Measurements from ENCODE around the gene DYSF. TPM values are rescaled to one million over a fixed set of nuclear protein-coding genes. Genes with fewer than 3 reads are reported as not detected.

Gene DYSF
- total RNA-seq, 1 donor from 2014 or later = 112 TPM

DNA sequence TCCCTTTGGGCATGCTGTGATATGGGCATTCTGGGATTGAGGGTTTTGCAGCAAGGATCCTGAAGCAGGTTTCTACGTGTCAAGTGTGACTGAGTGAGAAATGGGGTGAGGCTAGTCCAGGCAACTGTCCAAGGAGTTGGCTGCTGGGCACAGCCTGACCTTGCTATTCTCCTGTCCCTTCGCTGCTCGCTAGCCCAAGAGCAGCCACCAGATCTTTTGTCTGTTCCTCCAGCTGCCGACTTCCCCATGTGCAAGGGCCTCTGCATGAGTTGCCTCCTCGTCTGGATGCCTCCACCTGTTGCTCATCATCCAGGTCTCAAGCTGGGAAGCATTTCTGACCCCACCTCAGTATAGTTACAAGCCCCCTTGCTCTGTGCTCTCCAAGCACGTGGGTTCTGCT lies 71.1 kb downstream of the DYSF start:
- H3K36me3 Mint-ChIP-seq (ENCODE audit: low read depth) = peaks cover 36% of the 10 kb centered on the region
- no peaks in the 10 kb centered on the region for H3K4me1 Mint-ChIP-seq (ENCODE audit: low read depth)
- no peak overlapping the region for H3K27ac Mint-ChIP-seq (ENCODE audit: unreplicated experiment)
- TF ChIP-seq, protein P1, sequence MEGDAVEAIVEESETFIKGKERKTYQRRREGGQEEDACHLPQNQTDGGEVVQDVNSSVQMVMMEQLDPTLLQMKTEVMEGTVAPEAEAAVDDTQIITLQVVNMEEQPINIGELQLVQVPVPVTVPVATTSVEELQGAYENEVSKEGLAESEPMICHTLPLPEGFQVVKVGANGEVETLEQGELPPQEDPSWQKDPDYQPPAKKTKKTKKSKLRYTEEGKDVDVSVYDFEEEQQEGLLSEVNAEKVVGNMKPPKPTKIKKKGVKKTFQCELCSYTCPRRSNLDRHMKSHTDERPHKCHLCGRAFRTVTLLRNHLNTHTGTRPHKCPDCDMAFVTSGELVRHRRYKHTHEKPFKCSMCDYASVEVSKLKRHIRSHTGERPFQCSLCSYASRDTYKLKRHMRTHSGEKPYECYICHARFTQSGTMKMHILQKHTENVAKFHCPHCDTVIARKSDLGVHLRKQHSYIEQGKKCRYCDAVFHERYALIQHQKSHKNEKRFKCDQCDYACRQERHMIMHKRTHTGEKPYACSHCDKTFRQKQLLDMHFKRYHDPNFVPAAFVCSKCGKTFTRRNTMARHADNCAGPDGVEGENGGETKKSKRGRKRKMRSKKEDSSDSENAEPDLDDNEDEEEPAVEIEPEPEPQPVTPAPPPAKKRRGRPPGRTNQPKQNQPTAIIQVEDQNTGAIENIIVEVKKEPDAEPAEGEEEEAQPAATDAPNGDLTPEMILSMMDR (IDR thresholded peaks at IDR 0.05) = no peak
- H3K4me3 Mint-ChIP-seq (ENCODE audit: unreplicated experiment) = no peak overlapping the region
- H3K27me3 Mint-ChIP-seq (ENCODE audit: low read depth) = no peaks in the 10 kb centered on the region
- no peaks in the 10 kb centered on the region for H3K9me3 Mint-ChIP-seq (ENCODE audit: low read depth)
- no peak for DNase-seq (ENCODE audit: low spot score)

DNA sequence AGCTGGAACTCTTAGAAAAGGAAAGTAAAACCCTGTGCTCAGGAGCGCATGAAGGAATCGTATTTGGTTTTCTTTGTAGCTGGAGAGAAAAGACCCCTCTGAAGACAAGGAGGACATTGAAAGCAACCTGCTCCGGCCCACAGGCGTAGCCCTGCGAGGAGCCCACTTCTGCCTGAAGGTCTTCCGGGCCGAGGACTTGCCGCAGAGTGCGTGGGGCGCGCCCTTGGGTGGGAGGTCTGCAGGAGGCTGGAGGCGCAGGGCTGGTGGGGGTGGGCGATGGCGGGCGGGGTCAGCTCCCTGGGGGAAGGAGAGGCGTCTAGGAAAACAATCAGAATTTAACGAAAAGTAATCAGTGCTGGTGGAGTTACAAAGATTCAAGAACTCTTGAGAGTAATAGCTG lies 72.8 kb downstream of the DYSF start:
- Mint-ChIP-seq H3K4me3 (ENCODE audit: unreplicated experiment) (no peak overlapping the region), H3K36me3 (ENCODE audit: low read depth) (peaks cover 31% of the 10 kb centered on the region), H3K27me3 (ENCODE audit: low read depth) (no peaks in the 10 kb centered on the region), H3K4me1 (ENCODE audit: low read depth) (peaks cover 4% of the 10 kb centered on the region), H3K9me3 (ENCODE audit: low read depth) (no peaks in the 10 kb centered on the region), H3K27ac (ENCODE audit: unreplicated experiment) (no peak overlapping the region)
- TF ChIP-seq, protein P1 (IDR thresholded peaks at IDR 0.05) = no peak
- DNase-seq (ENCODE audit: low spot score) = no peak

DNA sequence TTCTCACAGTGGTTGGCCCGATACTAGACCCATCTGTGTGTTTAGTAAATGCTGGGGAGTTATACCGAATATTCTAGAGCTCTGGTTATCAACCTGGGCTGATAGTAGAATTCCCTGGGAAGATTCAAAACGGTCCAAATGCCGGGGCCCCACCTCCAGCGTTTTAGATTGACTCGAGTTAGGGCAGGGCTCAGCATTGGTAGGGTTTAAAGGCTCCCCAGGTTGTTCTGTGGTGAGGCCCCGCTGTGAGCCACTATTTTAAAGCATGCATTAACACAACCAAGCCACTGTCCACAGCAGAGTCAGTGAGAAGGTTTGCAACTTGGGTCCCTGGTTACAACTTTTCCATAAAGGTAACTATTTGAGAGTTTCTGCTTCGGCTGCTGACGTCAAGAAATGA lies 73.6 kb downstream of the DYSF start:
- peaks cover 29% of the 10 kb centered on the region for H3K36me3 Mint-ChIP-seq (ENCODE audit: low read depth)
- H3K27ac Mint-ChIP-seq (ENCODE audit: unreplicated experiment) = no peak overlapping the region
- no peak overlapping the region for H3K4me3 Mint-ChIP-seq (ENCODE audit: unreplicated experiment)
- H3K27me3 Mint-ChIP-seq (ENCODE audit: low read depth) = no peaks in the 10 kb centered on the region
- TF ChIP-seq, protein P1 (IDR thresholded peaks at IDR 0.05) = no peak
- no peaks in the 10 kb centered on the region for H3K9me3 Mint-ChIP-seq (ENCODE audit: low read depth)
- H3K4me1 Mint-ChIP-seq (ENCODE audit: low read depth) = peaks cover 4% of the 10 kb centered on the region
- DNase-seq (ENCODE audit: low spot score) = no peak

DNA sequence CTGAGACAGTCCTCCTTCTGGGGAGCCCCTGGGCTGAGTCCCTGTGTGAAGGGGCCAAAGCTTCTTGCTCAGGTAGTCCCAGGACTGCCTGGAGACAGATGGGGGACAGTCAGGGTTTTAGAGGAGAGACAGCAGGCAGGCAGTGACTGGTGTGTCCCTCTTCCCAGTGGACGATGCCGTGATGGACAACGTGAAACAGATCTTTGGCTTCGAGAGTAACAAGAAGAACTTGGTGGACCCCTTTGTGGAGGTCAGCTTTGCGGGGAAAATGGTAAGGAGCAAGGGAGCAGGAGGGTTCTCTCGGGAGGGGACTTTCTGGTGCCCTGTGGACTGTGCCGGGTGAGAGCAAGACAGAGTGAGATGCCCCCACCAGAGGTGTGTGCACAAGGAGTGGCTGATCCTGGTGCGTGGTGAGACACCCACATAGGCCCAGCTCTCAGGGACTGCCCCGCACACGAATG lies 74.8 kb downstream of the DYSF start:
- Mint-ChIP-seq H3K27me3 (ENCODE audit: low read depth) (no peaks in the 10 kb centered on the region), H3K27ac (ENCODE audit: unreplicated experiment) (peak overlapping the region; percentile 50), H3K9me3 (ENCODE audit: low read depth) (no peaks in the 10 kb centered on the region), H3K4me1 (ENCODE audit: low read depth) (peaks cover 4% of the 10 kb centered on the region), H3K36me3 (ENCODE audit: low read depth) (peaks cover 26% of the 10 kb centered on the region), H3K4me3 (ENCODE audit: unreplicated experiment) (no peak overlapping the region)
- TF ChIP-seq, protein P1 (IDR thresholded peaks at IDR 0.05) = no peak
- no peak for DNase-seq (ENCODE audit: low spot score)

DNA sequence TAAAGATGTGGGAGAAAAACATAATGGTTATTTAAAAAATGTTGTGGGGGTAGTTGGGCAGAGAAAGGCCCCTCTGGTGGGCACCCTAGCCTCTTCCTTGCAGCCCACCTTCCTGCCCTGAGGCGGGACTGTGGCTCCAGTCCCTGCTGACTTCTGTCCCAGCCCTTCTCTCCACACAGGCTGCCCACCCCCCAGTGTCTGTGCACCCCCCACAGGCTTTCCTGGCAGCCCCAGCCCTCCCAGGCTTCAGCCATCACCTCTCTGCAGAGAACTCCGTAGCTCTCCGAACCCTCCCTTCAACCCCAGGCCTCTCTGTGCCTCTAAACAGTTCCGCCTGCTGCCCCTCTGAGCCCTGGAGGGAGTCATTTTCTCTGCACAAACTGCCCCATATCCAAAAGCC lies 75.4 kb downstream of the DYSF start:
- peaks cover 4% of the 10 kb centered on the region for H3K4me1 Mint-ChIP-seq (ENCODE audit: low read depth)
- DNase-seq (ENCODE audit: low spot score) = no peak
- TF ChIP-seq, protein P1 (IDR thresholded peaks at IDR 0.05) = no peak
- H3K36me3 Mint-ChIP-seq (ENCODE audit: low read depth) = peaks cover 27% of the 10 kb centered on the region
- H3K27me3 Mint-ChIP-seq (ENCODE audit: low read depth) = no peaks in the 10 kb centered on the region
- H3K27ac Mint-ChIP-seq (ENCODE audit: unreplicated experiment) = no peak overlapping the region
- no peaks in the 10 kb centered on the region for H3K9me3 Mint-ChIP-seq (ENCODE audit: low read depth)
- no peak overlapping the region for H3K4me3 Mint-ChIP-seq (ENCODE audit: unreplicated experiment)
